ENCODE data around the gene POLR3E.

The POLR3E gene, protein sequence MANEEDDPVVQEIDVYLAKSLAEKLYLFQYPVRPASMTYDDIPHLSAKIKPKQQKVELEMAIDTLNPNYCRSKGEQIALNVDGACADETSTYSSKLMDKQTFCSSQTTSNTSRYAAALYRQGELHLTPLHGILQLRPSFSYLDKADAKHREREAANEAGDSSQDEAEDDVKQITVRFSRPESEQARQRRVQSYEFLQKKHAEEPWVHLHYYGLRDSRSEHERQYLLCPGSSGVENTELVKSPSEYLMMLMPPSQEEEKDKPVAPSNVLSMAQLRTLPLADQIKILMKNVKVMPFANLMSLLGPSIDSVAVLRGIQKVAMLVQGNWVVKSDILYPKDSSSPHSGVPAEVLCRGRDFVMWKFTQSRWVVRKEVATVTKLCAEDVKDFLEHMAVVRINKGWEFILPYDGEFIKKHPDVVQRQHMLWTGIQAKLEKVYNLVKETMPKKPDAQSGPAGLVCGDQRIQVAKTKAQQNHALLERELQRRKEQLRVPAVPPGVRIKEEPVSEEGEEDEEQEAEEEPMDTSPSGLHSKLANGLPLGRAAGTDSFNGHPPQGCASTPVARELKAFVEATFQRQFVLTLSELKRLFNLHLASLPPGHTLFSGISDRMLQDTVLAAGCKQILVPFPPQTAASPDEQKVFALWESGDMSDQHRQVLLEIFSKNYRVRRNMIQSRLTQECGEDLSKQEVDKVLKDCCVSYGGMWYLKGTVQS

DNA sequence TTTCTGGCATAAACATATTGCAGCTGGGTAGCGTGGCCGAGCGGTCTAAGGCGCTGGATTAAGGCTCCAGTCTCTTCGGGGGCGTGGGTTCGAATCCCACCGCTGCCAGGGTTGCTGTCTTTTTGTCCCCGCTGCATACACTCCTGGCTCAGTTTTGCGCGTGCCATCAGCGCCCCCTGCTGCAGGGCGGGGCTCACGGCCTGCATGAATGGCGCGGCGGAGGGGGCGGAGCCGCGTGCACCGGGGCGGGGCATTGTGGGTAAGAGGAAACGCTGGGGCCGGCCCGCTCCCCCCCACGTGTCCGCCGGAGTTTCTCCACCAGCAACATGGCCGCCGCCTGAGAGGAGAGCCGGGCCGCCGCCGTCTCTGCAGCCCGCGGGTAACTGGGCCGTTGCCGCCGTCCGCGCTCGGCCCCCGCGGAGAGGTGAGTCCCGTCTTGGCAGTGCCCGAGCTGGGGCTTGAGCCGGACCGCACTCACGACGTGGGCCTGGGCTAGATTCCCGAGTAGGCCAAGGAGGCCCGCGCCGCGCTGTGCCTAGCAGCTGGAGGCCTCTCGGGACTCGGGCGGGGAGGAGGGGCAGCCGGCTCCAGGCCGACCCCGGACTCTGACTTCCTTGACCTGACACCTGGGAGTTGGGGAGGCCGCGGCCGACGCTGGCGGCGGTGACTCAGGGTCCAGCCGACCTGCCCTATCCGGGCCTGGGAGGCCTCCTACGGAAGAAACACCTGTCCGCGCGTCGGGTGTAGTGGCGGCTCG is at the start of gene POLR3E:
TSS of gene POLR3E (plus strand) at position 296 of the 757 bp plus-strand sequence. CDS start 5,560 bp downstream, outside the sequence.
- peak; percentile 96 for DNase-seq

DNA sequence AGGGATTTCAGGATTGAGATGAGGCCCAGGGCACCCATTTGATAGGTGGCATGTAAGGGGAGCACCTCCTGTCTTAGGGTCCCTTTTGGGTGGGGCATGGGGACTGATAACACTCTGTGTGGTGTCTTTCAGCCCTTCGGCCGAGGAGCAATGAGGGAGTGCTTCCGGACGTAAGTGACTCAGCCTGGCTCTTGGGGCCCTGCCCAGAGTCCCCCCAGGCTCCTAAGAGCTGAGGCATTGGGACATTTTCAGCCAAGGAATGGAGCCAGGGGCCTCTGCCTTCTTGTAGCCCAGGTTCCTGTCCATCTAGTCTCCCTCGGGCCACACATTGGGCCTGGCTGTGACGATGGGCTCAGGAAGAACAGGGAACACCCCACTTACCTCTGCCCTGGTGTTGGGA is 46.7 kb upstream of the POLR3E start:
- no peak for DNase-seq

DNA sequence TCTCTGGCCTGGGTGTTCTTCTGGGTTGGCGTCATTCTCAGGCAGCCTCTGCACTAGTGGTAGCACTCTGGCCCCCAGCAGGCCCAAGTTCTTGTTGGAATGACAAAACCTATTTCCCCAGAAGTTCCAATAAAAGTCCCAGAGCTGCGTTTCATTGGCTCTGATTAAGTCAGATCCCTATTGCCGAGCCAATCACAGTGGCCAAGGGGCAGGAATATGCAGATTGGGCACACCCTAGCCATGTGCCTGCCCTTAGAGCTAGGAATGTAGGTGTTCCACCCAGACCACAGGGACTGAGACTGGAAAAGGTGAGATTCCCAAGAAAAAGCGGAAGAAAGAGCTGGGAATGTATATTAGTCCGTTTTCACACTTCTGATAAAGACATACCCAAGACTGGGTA is 44.9 kb upstream of the POLR3E start:
- no peak for DNase-seq

DNA sequence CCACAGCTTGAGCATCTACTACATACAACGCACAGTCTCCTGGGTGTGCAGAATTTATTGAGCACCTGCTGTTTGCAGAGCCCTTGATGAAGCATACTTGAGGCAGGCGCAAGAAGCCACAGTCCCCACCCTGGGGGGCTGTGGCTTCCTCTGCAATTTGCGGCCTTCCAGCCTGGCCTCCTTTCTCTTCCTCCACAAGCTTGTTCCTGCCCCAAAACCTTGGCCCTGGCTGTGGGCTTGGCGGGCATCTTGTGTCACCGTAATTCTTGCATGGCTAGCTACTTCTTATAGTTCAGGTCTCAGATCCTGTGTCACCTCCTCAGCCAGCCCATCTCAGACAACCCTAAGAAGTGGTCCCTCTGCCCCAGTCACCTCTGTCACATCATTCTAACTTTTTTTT is 43.9 kb upstream of the POLR3E start:
- DNase-seq, result no peak

DNA sequence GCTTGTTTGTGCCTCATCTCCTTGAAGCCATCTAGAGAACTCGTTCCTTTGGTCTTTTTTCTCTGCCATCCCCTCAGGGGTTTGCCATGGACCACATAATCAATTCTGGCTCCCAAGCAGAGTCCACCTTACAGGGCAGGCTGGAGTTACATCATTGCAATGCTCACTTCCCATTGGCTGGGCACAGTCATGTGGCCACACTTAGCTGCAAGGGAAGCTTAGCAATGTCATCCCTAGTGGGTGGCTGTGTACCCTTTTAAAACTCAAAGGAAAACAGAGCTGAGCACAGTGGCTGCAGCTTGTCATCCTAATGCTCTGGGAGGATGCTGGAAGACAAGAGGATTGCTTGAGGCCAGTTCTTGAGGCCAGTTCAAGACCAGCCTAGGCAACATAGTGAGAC is 41.9 kb upstream of the POLR3E start:
- no peak for DNase-seq

DNA sequence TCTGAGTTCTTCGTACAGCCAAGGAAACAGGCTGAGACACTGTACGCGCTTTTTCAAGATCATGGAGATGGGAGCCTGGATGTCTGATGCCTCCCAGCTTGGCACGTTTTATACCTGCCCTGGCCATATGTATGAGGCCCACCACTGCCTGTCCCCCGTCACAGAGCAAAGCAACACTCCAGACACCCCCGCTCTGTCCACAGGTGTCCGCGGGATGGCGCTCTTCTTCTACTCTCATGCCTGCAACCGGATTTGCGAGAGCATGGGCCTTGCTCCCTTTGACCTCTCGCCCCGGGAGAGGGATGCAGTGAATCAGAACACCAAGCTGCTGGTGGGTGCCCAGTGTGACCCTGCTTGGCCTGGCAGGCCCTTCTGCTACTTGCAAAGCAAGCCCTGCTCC is 39.8 kb upstream of the POLR3E start:
- no peak for DNase-seq

DNA sequence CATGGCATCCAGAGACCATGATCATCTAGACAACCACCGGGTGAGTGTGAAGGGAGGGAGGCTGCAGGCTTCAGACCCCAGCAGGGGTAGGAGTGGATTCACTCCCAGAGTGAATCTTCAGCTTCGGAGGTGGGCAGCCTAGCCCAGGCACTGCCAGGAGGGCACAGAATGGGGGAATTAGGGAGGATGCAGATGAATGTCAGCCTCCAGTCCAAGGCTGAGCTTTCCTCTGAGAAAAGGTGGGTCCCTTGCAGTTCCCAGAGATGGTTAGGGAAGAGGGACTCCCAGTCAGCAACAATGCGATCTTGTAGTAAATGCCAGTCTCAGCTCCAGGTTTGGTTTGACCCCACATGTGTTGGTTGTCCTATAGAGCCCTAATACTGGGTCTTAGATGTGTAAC is 36.7 kb upstream of the POLR3E start:
- no peak for DNase-seq

DNA sequence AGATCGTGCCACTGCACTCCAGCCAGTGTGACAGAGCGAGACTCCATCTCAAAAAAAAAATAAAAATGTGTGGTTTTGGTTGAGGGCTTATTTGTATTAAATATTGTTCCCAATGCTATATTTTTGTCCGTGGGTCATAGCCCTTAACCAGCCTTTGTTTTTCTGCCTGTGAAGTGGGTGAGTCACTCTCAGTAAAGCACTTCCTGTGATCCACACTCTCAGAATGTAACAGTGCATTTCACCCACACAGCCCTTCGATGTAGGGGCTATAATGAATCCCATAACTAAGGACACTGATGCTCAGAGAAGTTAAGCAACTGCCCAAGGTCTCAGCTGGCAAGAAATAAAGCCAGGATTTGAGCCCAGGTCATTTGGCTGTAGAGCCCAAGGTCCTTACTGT is 34.7 kb upstream of the POLR3E start:
- no peak for DNase-seq

DNA sequence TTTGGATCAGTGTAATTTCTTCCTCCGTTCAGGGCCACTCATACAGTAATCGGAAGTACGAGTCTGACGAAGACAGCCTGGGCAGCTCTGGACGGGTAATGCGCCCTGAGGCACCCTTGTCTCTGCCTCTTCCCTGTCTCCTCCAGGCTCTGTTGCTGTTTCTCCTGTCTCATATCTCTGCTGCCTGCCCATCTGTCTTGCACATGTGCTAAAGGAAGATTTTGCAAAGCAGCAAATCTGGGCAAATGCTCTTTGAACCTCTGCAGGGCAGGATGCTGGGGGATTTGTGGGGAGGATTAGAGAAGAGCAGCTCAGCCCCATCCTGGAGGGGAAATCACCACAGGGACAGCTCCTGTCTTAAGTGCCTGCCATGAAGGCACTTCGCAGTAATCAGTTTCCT is 32.4 kb upstream of the POLR3E start:
- DNase-seq, result no peak

DNA sequence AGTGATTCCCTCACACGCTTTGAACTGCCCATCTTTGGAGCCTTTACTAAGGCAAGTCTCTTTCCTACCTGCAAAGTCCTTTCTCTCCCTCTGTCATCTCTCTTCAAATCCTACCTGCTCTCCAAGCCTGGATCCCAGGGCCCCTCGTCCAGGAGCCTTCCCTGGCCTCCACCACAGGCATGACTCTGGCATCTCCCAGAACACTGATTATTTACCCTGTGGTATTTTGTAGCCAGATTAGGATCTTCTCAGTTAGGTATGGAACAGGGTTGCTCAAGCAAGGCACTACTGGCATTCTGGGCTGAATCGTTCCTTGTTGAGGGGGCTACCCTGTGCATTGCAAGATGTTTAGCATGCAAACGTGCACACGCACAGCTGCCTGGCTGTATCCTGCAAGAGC is 31.9 kb upstream of the POLR3E start:
- no peak for DNase-seq

DNA sequence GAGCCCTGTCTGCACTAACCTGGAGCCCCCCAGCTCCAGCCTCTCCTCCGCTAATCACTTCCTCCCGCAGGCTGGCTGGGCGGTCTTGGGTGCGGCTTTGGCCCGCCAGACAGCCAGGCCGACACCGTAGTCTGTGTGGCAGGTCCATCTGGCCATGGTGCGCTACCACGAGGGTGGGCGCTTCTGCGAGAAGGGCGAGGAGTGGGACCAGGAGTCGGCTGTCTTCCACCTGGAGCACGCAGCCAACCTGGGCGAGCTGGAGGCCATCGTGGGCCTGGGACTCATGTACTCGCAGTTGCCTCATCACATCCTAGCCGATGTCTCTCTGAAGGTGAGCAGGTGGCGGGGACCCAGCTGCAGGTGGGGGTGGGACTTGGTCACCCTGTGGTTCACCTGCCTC is 30.7 kb upstream of the POLR3E start:
- no peak for DNase-seq

DNA sequence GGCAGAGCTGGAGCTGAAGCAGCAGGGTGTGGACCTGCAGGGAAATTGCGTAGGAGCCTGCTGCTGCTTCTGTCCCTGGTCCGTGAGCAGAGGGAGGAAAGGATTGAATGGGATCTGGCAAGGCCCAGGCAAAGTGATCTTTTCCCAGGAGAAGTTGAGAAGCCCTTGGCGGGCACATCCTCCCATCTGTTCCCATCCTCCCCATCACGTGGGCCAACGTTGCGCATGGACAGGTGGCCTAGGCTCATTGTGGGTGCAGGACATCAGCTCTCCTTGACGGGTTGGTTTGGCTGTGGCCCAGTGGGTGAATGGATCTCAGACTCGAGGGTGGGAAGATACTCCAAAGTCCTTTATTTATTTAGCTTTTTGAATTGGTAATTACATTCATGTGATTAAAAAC is 29.4 kb upstream of the POLR3E start:
- DNase-seq, result no peak

DNA sequence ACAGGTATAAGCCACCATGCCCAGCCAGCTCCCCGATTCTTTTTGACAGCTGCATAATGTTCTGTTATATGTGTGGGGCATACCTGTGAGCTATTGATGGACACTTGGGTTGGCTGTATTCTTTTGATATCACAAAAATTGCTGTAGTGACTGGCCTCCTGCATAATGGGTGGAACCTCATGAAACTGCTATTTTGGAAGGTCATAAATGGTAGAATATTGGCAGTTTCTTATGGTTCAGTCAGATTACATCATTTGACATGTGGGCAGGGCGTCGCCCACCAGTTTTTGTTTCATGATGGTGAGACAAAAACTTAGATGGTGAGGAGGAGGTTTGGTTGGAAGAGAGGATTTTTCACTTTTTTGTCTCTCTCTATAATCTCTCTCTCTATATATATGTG is 26.7 kb upstream of the POLR3E start:
- DNase-seq, result no peak

DNA sequence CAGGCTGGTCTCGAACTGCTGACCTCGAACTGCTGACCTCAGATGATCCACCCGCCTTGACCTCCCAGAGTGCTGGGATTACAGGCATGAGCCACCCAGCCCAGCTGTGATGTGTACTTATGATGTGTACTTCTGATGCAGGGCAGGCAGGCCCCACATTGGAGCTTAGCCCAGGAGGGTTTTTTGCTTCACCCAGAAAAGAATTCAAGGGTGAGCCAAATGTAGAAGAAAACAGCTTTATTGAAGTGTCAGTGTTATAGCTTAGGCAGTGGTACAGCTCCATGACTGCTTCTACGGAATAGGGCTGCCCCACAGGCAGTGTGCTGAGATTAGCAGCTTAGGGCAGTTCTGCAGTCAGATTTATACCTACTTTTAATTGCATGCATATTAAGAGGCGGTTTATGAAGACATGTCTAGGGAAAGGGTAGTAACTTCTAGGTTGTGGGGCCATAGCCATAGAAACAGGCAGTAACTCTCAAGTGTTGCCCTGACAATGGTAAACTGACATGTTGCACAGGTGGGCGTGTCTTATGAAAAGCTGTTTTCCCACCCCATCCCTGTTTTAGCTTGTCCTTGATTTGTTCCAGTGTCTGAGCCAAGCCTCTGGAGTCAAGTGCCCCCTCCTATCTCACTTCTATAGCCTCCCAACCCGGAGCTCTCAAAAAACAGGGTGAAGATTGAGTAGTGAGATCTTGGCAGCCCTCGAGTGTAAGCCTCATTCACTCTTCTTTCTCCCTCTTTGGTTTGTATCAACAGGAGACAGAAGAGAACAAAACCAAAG is 24.1 kb upstream of the POLR3E start:
- DNase-seq, result no peak

DNA sequence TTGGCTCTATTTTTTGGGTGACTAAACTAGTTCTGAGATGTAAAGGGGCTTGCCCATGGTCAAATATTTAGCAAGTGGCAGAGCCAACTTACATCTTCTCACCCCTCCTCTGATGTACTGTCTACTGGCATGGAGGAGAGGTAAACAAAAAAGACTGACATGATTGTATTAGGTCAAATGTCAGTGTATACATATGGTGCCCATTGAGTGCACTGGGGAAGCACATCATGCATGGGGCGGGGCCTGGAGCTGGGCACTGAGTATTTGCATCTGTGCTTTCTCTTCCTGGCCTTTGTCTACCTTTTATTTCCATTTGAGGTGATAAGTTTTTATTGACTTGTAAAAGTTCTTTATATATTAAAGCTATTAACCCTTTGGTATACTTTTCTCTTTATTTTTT is 22.3 kb upstream of the POLR3E start:
- no peak for DNase-seq

DNA sequence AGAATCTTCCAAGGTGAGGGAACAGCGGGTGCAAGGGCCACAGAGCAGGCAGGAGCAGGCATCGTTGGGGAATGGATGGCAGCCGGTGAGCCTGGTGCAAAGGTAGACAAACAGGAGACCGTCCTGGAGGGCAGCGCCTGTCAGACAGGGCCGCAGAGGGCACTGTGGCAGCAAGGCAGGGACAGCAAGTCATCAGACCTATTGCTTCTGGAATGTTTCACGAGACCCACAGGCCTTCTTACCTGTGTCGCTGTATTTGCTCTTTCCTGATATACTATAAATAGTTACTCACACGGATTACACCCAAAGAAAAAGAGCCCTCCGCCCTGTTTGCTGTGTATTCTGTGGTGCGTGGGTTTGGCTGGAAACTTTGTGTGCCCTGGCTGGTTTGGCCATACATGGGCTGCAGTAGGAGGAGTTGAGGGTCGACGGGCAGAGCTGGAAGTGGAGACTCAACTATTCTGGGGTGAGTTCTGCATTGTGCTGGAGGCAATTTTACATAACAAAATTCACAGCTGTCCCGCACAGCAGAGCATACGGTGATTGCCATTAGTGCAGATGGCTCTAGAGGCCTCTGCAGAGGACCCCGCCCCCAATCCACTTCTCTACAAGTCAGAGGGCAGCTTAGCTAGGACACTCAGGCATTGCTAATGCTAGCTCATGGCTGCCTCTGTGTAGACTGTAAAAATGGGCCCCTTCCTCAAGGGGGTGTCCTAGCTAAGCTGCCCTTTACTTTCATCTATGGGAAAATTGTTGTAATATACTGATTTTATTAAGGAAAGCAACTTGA is 18.6 kb upstream of the POLR3E start:
- DNase-seq, result no peak

DNA sequence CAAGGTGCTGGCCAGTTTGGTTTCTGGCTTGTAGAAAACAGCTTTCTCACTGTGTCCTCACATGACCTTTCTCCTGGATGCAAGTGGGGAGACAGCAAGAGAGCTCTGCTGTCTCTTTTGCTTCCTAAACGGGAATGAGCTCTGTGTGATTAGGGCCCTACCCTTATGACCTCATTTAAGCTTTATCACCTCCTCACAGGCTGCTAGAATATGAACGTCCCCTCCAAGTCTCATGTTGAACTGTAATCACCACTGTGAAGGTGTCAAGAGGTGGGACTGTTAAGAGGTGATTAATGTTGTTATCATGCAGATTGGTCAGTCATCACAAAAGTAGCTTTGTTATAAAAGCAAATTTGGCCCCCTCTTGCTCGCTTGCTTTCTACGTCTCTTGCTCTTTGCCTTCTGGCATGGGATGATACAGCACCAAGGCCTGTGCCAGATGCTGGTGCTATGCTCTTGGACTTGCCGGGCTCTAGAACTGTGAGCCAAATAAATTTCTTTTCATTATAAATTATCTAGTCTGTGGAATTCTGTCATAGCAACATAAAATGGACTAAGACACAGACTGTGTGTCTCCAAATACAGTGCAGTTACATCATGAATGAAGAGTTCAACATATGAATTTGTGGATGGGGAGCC is 14.8 kb upstream of the POLR3E start:
- DNase-seq, result no peak

DNA sequence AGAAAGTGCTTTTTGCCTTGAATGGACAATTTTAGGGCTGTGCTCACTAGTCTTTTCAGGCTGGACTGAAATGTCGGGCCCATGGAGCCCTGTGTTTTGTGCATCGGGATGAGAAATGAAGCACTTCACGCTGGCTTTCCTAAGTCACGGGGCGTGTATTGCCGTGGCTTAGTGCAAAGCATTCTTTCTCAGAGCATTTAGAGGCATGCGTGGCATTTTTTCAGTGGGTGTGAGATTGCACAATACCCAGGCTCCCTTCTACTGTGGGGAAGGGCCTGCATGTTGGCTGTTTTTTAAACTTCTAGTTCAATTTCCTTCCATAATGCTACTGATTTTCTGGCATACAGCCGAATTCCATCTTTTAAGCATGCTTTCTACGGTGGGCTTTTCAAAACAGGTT is 12.6 kb upstream of the POLR3E start:
- no peak for DNase-seq

DNA sequence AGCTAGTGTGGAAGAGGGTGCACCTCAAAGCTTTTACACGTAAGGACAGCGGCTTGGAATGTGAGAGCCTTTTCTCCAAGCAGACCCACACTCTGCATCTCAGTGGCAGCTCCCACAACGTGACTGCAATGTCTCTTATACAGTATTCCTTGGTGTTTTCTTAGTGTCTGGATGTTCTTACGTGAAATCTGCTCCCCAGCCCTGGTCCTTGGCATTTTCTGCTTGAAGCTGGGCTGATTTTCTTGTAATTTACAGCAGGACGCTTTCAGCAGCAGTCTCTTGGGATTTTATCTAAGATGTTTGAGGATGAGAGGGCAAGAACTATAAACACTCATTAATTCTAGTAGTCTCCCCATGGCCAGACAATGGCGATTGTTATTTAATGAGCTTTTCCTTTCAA is 12.1 kb upstream of the POLR3E start:
- DNase-seq, result no peak

DNA sequence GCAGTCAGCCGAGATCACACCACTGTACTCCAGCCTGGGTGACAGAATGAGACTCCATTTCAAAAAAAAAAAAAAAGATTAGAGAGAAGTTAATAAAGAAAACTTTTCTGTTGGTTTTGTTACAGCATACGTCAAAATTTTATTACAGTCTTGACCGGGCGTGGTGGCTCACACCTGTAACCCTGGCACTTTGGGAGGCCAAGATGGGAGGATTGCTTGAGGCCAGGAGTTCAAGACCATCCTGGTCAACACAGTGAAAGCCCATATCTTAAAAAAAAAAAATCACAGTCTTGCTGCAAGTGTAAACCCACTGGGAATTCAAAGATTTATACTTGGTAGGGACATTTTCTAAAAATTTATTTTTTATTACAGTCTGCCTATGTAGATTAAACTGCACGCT is 6.2 kb upstream of the POLR3E start:
- no peak for DNase-seq

DNA sequence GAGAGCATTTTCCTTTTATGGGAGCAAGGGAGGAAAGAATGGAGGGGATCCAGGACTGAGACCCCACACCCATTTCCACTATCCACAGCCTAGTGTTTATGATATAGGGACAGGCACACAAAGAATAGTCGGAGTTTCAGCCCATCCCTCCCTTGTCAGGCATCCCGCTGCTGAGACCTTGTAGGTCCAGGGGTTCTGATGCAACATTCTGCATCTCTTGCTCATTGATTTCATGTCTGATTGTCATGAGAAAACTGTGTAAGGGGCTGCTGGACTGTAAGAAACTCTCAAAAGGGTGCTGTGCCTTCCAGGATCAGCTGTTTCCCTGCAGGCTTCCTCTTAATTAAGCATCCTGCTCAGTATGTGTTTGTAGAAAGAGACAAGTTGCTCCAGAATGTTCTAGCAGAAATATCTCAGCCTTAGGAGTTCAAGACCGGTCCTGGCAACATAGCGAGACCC is 5.3 kb upstream of the POLR3E start:
- no peak for DNase-seq

DNA sequence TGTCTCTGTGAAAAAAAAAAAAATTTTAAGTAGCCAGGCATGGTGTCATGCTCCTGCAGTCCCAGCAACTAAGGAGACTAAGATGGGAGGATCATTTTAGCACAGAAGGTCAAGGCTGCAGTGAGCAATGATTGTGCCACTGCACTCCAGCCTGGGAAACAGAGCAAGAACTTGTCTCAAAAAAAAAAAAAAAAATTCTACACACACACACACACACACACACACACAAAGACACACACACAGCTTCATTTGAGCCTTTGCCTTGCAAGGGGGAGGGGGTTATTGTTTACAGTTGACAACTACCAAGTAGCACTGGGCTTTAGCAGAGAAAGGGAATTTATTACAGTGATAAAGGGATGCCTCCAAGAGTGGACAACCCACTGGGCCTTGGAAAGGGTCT is 4.9 kb upstream of the POLR3E start:
- DNase-seq, result no peak
